MM.1S (cell line): ENCODE results near the gene MAP3K2.

Source experiments
- EZH2 ChIP-seq: fragments of 300-600 bp; sonication (generic); optimal IDR thresholded peaks from 2 replicates; pipeline ENCODE3; 2017; ENCODE audit warnings: low read depth, mild to moderate bottlenecking, antibody characterized with exemption, low read length, mixed read lengths
- EZH2phosphoT487 ChIP-seq: fragments of 300-600 bp; sonication (generic); IDR thresholded peaks from 2 replicates; pipeline ENCODE4 v1.6.1; 2018; ENCODE audit warnings: antibody characterized with exemption, low read length
- TF ChIP-seq, protein P1 (sequence below): fragments of 300-600 bp; sonication (generic); IDR thresholded peaks from 2 replicates; pipeline ENCODE4 v1.5.1; 2016; ENCODE audit warnings: antibody characterized with exemption, low read length, mixed read lengths

DNA sequence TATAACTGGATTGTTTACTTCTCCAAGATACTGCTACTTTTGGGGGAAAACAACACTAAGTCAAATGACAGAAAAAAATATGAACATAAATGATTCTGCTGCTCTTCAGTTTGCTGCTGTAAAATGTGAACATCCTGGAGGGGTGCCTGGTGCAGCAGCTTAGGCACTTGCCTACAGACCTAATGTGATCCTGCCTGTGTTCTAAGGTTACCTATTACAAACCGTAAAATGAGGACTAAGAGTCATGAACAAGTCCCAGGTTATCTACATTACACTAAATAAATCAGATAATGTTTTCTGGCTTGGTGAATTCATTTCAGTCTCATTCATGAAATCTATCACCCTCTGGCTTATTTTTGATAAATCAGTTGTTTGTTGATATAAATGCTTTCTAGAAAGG lies 55.4 kb downstream of the MAP3K2 start:
- TF ChIP-seq, protein P1, sequence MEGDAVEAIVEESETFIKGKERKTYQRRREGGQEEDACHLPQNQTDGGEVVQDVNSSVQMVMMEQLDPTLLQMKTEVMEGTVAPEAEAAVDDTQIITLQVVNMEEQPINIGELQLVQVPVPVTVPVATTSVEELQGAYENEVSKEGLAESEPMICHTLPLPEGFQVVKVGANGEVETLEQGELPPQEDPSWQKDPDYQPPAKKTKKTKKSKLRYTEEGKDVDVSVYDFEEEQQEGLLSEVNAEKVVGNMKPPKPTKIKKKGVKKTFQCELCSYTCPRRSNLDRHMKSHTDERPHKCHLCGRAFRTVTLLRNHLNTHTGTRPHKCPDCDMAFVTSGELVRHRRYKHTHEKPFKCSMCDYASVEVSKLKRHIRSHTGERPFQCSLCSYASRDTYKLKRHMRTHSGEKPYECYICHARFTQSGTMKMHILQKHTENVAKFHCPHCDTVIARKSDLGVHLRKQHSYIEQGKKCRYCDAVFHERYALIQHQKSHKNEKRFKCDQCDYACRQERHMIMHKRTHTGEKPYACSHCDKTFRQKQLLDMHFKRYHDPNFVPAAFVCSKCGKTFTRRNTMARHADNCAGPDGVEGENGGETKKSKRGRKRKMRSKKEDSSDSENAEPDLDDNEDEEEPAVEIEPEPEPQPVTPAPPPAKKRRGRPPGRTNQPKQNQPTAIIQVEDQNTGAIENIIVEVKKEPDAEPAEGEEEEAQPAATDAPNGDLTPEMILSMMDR: no peak
- TF ChIP-seq EZH2 (no peak), EZH2phosphoT487 (no peak)
